ENCODE measurements around the gene CLEC16A.

The CLEC16A gene

GRCh38 chr16:11017499-11017898, 73.1 kb downstream of the CLEC16A start:
- no peak for DNase-seq

- no peak for DNase-seq
These were observed 76.0 kb downstream of the CLEC16A start for GRCh38 chr16:11020388-11020787.

GRCh38 chr16:11020792-11021551, 76.6 kb downstream of the CLEC16A start:
- DNase-seq: no peak

GRCh38 chr16:11022002-11022401, 77.6 kb downstream of the CLEC16A start:
- no peak for DNase-seq

- DNase-seq: no peak
These were observed 79.1 kb downstream of the CLEC16A start for GRCh38 chr16:11023262-11024039.

GRCh38 chr16:11024333-11025053, 80.1 kb downstream of the CLEC16A start:
- no peak for DNase-seq

- no peak for DNase-seq
These were observed 80.8 kb downstream of the CLEC16A start for GRCh38 chr16:11025120-11025531.

- no peak for DNase-seq
These were observed 85.6 kb downstream of the CLEC16A start for GRCh38 chr16:11029948-11030347.

GRCh38 chr16:11030990-11031510, 86.7 kb downstream of the CLEC16A start:
- DNase-seq: no peak

GRCh38 chr16:11032000-11032921, 87.9 kb downstream of the CLEC16A start:
- no peak for DNase-seq

GRCh38 chr16:11032922-11033291, 88.5 kb downstream of the CLEC16A start:
- DNase-seq: no peak

GRCh38 chr16:11033629-11034420, 89.5 kb downstream of the CLEC16A start:
- DNase-seq: no peak

GRCh38 chr16:11034481-11034931, 90.1 kb downstream of the CLEC16A start:
- DNase-seq: no peak

- no peak for DNase-seq
These were observed 90.7 kb downstream of the CLEC16A start for GRCh38 chr16:11035096-11035495.

- DNase-seq: no peak
These were observed 91.7 kb downstream of the CLEC16A start for GRCh38 chr16:11036040-11036439.

GRCh38 chr16:11036868-11037410, 92.6 kb downstream of the CLEC16A start:
- DNase-seq: no peak

- no peak for DNase-seq
These were observed 93.9 kb downstream of the CLEC16A start for GRCh38 chr16:11038305-11038704.

GRCh38 chr16:11038777-11039176, 94.4 kb downstream of the CLEC16A start:
- no peak for DNase-seq

GRCh38 chr16:11039726-11040125, 95.4 kb downstream of the CLEC16A start:
- DNase-seq: no peak

GRCh38 chr16:11042191-11042590, 97.8 kb downstream of the CLEC16A start:
- no peak for DNase-seq

GRCh38 chr16:11045441-11045840, 101.1 kb downstream of the CLEC16A start:
- DNase-seq: no peak
